ENCODE results near the gene PRRT4. TPM values are rescaled to one million over a fixed set of nuclear protein-coding genes. Genes with fewer than 3 reads are reported as not detected.

Gene PRRT4
- total RNA-seq, 6 experiments from 2014 or later = 0.11 to 0.32 (median 0.18) TPM; not detected in 2

DNA sequence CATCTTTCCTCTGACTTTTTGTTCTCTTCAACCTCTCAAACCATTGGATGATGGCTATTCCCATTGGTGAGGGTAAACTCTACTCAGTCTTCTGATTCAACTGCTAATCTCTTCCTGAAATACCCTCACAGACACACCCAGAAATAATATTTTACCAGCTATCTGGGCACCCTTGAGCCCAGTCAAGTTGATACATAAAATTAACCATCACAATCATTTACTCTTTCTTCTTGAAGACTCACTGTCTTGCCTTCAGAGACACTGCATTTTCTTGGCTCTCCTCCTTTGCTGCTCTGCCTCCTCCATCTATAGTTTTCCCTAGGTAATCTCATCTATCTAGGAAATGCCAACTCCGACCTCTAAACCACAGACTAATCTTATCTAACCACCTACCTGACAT lies 12.6 kb upstream of the PRRT4 start:
- no peaks in the 10 kb centered on the region for H3K27me3 ChIP-seq

DNA sequence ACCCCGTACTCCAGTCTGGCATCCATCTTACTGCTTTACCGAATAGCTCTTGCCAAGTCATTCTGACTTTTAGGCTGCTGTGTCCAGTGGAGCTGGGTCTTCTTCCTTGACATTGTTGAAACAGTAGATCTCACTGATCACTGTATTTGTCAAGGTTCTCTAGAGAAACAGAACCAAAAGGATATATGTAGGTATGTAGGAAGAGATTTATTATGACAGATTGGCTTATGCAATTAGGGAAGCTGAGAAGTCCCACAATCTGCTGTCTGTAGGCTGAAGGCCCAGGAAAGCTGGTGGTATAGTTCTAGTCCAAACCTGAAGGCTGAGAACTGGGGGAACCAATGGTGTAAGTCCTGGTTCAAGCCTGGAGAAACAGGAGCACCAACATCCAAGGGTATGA lies 12.1 kb upstream of the PRRT4 start:
- TF ChIP-seq, protein P1, sequence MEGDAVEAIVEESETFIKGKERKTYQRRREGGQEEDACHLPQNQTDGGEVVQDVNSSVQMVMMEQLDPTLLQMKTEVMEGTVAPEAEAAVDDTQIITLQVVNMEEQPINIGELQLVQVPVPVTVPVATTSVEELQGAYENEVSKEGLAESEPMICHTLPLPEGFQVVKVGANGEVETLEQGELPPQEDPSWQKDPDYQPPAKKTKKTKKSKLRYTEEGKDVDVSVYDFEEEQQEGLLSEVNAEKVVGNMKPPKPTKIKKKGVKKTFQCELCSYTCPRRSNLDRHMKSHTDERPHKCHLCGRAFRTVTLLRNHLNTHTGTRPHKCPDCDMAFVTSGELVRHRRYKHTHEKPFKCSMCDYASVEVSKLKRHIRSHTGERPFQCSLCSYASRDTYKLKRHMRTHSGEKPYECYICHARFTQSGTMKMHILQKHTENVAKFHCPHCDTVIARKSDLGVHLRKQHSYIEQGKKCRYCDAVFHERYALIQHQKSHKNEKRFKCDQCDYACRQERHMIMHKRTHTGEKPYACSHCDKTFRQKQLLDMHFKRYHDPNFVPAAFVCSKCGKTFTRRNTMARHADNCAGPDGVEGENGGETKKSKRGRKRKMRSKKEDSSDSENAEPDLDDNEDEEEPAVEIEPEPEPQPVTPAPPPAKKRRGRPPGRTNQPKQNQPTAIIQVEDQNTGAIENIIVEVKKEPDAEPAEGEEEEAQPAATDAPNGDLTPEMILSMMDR (IDR thresholded peaks at IDR 0.05) = no peak
- no peak for TF ChIP-seq POLR2A (IDR thresholded peaks at IDR 0.05)
- DNase-seq (no peak), ATAC-seq (no peak)
- intact Hi-C loops (cut with DNase I) = no loop called here
- H3K36me3 ChIP-seq = no peaks in the 10 kb centered on the region
- no peaks in the 10 kb centered on the region for H3K4me1 ChIP-seq
- H3K9me3 ChIP-seq = no peaks in the 10 kb centered on the region
- WGBS (ENCODE audit: insufficient coverage, low coverage, low lambda C conversion rate, missing lambda C conversion rate) = 67% methylated on average over 2 of the region's 2 CpGs
- H3K4me3 ChIP-seq = no peak overlapping the region
- H3K27ac ChIP-seq = no peak overlapping the region
- no peaks in the 10 kb centered on the region for H3K27me3 ChIP-seq

More for the DNA sequence above, 12.6 kb upstream of the PRRT4 start:
- TF ChIP-seq POLR2A (IDR thresholded peaks at IDR 0.05) = no peak
- TF ChIP-seq, protein P1 (IDR thresholded peaks at IDR 0.05) = no peak
- no peaks in the 10 kb centered on the region for H3K36me3 ChIP-seq
- intact Hi-C loops (cut with DNase I) = no loop called here
- WGBS (ENCODE audit: insufficient coverage, low coverage, low lambda C conversion rate, missing lambda C conversion rate) = 42% methylated on average over 1 of the region's 1 CpG
- H3K4me1 ChIP-seq = no peaks in the 10 kb centered on the region
- H3K27ac ChIP-seq = no peak overlapping the region
- no peaks in the 10 kb centered on the region for H3K9me3 ChIP-seq
- no peak overlapping the region for H3K4me3 ChIP-seq
- DNase-seq (no peak), ATAC-seq (no peak)

DNA sequence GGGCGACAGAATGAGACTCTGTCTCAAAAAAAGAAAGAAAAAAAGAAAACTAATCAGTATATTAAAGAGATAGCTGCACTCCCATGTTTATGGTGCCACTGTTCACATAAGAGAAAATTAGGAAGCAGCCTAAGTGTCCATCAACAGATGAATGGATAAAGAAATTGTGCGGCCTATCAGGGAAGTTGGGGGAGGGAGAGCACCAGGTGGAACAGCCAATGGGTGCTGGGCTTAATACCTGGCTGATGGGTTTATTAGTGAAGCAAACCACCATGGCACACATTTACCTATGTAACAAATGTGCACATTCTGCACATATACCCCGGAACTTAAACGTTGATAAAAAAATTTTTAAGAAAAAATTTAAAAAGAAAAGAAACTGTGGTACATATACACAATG lies 9.0 kb upstream of the PRRT4 start:
- Histone ChIP-seq H3K4me1 (no peaks in the 10 kb centered on the region), H3K9me3 (no peaks in the 10 kb centered on the region), H3K4me3 (no peak overlapping the region), H3K27ac (no peak overlapping the region), H3K27me3 (no peaks in the 10 kb centered on the region), H3K36me3 (no peaks in the 10 kb centered on the region)
- intact Hi-C loops (cut with DNase I) = no loop called here
- WGBS (ENCODE audit: insufficient coverage, low coverage, low lambda C conversion rate, missing lambda C conversion rate) = 74% methylated on average over 4 of the region's 4 CpGs
- no peak for TF ChIP-seq POLR2A (IDR thresholded peaks at IDR 0.05)
- TF ChIP-seq, protein P1 (IDR thresholded peaks at IDR 0.05) = no peak
- DNase-seq (no peak), ATAC-seq (no peak)

DNA sequence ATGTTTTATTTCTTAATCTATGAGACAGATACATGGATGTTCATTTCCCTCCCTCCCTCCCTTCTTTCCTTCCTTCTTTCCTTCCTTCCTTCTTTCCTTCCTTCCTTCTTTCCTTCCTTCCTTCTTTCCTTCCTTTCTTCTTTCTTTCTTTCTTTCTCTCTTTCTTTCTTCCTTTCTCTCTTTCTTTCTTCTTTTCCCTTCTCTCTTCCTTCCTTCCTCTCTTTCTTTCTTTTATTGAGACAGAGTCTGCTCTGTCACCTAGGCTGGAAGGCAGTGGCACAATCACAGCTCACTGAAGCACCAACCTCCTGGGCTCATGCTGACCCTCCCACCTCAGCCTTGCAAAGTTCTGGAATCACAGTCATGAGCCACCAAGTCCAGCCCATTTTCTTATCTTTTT lies 5.5 kb upstream of the PRRT4 start:
- no peak overlapping the region for H3K4me3 ChIP-seq
- intact Hi-C loops (cut with DNase I) = no loop called here
- H3K27ac ChIP-seq = no peak overlapping the region
- ATAC-seq (no peak), DNase-seq (no peak)
- H3K4me1 ChIP-seq = peaks cover 0 to 3% (median 0%) of the 10 kb centered on the region in 4 donors
- H3K36me3 ChIP-seq = no peaks in the 10 kb centered on the region
- H3K27me3 ChIP-seq = no peaks in the 10 kb centered on the region
- TF ChIP-seq, protein P1 (IDR thresholded peaks at IDR 0.05) = no peak
- no peak for TF ChIP-seq POLR2A (IDR thresholded peaks at IDR 0.05)
- H3K9me3 ChIP-seq = no peaks in the 10 kb centered on the region

DNA sequence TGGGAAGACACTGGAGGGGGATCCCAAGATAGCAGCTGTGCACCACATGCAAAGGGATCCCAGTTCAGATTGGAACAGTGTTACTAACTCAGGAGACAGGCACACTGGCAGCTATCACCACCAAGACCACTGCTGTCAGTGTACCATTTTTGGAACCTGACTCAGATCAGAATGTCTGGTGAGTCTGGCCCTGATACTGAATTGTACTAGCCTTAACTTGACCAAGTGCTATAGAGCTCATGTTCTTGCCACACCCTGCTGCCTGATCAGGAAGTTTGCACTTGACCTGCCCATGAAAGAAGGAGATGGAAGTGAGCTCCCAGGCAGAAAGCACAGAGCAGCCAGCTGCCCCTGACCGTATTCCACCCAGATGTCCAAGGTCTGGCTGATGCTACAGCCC lies 4.8 kb upstream of the PRRT4 start:
- no peak for DNase-seq
- Histone ChIP-seq H3K27ac (no peak overlapping the region), H3K4me3 (no peak overlapping the region), H3K36me3 (no peaks in the 10 kb centered on the region), H3K27me3 (no peaks in the 10 kb centered on the region), H3K9me3 (no peaks in the 10 kb centered on the region), H3K4me1 (peaks cover 0 to 6% (median 0%) of the 10 kb centered on the region in 4 donors)
- intact Hi-C loops (cut with DNase I) = no loop called here
- no peak for ATAC-seq
- 18% methylated on average over 1 of the region's 1 CpG for WGBS (ENCODE audit: insufficient coverage, low coverage, low lambda C conversion rate, missing lambda C conversion rate)
- TF ChIP-seq, protein P1 (IDR thresholded peaks at IDR 0.05) = no peak
- no peak for TF ChIP-seq POLR2A (IDR thresholded peaks at IDR 0.05)

Data from right lobe of liver (tissue), 6 donors.